HL-60 (cell line): Measurements from ENCODE around the gene LCE4A.

ENCODE experiments used
- GABPA ChIP-seq: IDR thresholded peaks from 2 replicates; pipeline ENCODE4 v1.6.1; 2012; ENCODE audit warnings: low read depth
- POLR2AphosphoS5 ChIP-seq: IDR thresholded peaks from 2 replicates; pipeline ENCODE4 v1.6.1; 2012; ENCODE audit warnings: low read depth
- SPI1 ChIP-seq: IDR thresholded peaks from 2 replicates; pipeline ENCODE4 v1.6.1; 2012; ENCODE audit warnings: low read depth, mild to moderate bottlenecking, borderline replicate concordance
- TF ChIP-seq, protein P1 (sequence below): IDR thresholded peaks from one replicate; pipeline ENCODE4 v1.5.1; 2011; ENCODE audit warnings: low read length, control low read depth, inconsistent platforms; ENCODE audit not compliant: insufficient read depth

DNA sequence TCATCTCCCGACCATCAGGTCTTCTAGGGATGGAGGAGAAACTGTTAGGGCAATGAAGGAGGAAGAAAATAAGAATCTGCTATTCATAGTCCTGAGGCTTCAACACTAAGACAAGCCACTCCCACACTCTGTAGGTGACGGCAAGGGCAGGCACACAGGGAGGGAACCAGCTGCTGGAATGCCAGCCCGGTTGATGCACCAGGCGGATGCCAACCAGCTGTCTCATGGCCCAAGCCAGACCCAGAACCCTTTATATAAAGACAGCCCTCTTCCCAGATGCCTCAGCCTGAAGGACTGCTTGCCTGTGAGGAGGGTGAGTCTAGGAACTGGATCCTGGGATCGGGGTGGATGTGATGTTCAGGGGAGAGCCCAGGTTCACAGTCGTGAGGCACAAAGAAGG, 49.8 kb downstream of the LCE4A start, which contains the start of gene KPRP:
- TF ChIP-seq, protein P1, sequence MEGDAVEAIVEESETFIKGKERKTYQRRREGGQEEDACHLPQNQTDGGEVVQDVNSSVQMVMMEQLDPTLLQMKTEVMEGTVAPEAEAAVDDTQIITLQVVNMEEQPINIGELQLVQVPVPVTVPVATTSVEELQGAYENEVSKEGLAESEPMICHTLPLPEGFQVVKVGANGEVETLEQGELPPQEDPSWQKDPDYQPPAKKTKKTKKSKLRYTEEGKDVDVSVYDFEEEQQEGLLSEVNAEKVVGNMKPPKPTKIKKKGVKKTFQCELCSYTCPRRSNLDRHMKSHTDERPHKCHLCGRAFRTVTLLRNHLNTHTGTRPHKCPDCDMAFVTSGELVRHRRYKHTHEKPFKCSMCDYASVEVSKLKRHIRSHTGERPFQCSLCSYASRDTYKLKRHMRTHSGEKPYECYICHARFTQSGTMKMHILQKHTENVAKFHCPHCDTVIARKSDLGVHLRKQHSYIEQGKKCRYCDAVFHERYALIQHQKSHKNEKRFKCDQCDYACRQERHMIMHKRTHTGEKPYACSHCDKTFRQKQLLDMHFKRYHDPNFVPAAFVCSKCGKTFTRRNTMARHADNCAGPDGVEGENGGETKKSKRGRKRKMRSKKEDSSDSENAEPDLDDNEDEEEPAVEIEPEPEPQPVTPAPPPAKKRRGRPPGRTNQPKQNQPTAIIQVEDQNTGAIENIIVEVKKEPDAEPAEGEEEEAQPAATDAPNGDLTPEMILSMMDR: no peak
- no peak for TF ChIP-seq POLR2AphosphoS5
- TF ChIP-seq SPI1: no peak
- no peak for TF ChIP-seq GABPA
